Gastrocnemius medialis (tissue), 4 donors: Measurements from ENCODE around the gene SLC39A3. TPM values are rescaled to one million over a fixed set of nuclear protein-coding genes. Genes with fewer than 3 reads are reported as not detected.

Experiments
- ATAC-seq, 2 donors: fragments of 150-250 bp; one replicate each; pipeline ENCODE4 v1.9.1; 2016
- DNase-seq, 2 donors: peaks; one replicate each; pipeline ENCODE4 v3.0.0-alpha.2; 2019
- H3K27ac ChIP-seq, 4 donors: fragments of 200-600 bp; sonication (generic); 1 replicate in 1 of 4; 2 replicates in 3 of 4; pipeline ENCODE4 v1.5.1; 2016 to 2018; ENCODE audit warnings: mild to moderate bottlenecking in 2 of 4, moderate library complexity in 1 of 4
- H3K27me3 ChIP-seq, 3 donors: fragments of 200-600 bp; sonication (generic) in 2 of 3; 1 replicate in 1 of 3; 2 replicates in 2 of 3; pipeline versions ENCODE4 v1.5.1 to v1.6.0; 2016 to 2019; ENCODE audit warnings: mild to moderate bottlenecking in 1 of 3, moderate library complexity in 1 of 3
- H3K36me3 ChIP-seq, 2 donors: fragments of 200-600 bp; sonication (generic) in 1 of 2; one replicate each; pipeline ENCODE4 v1.5.1; 2017 to 2018
- H3K4me1 ChIP-seq, 2 donors: fragments of 200-600 bp; sonication (generic) in 1 of 2; one replicate each; pipeline ENCODE4 v1.5.1; 2016 to 2017; ENCODE audit warnings: mild to moderate bottlenecking in 2 of 2
- H3K4me3 ChIP-seq, 4 donors: fragments of 200-600 bp; sonication (generic) in 3 of 4; 1 replicate in 1 of 4; 2 replicates in 3 of 4; pipeline ENCODE4 v1.5.1; 2016 to 2019; ENCODE audit warnings: mild to moderate bottlenecking in 2 of 4
- H3K9me3 ChIP-seq, 3 donors: fragments of 200-600 bp; sonication (generic) in 2 of 3; 1 replicate in 1 of 3; 2 replicates in 2 of 3; pipeline ENCODE4 v1.5.1; 2016 to 2019
- CTCF ChIP-seq, 5 experiments: fragments of 450-650 bp in 3 of 5; fragments of 200-600 bp in 2 of 5; sonication (generic) in 2 of 5; IDR thresholded peaks in 4 of 5; conservative IDR thresholded peaks in 1 of 5; 1 replicate in 4 of 5; 2 replicates in 1 of 5; pipeline ENCODE4 v1.5.1; 2016 to 2019; ENCODE audit warnings: antibody characterized with exemption in 5 of 5, mild to moderate bottlenecking in 3 of 5, moderate library complexity in 3 of 5
- POLR2A ChIP-seq, 2 donors: fragments of 450-650 bp; IDR thresholded peaks; one replicate each; pipeline ENCODE4 v1.6.1; 2017; ENCODE audit warnings: antibody characterized with exemption in 2 of 2, mild to moderate bottlenecking in 2 of 2, moderate library complexity in 2 of 2
- in situ Hi-C, 4 donors: fragments of 200-750 bp; cut with MboI; loops; one replicate each; pipeline versions ENCODE4 v1.15.0 to v1.8.0; 2017; ENCODE audit warnings: low sequenced_read_pairs in 4 of 4
- intact Hi-C: fragments of 100-400 bp; cut with DNase I; formaldehyde crosslinking; loops from one replicate; pipeline ENCODE4 v1.15.1; 2023; ENCODE audit warnings: low total_unique reads
- total RNA-seq, 4 donors: library from RNA; depleted of rRNA; stranded (reverse); fragments of >200 nt; gene quantifications; one replicate each; pipeline versions ENCODE4 v1.1.0 to v1.2.3, GENCODE V29; 2016

The SLC39A3 gene
- total RNA-seq, result 10 to 100 TPM; 23.1 to 60.9 (median 27.1) TPM

GRCh38 chr19:2739602-2740313 is at the start of gene SLC39A3:
Gene SLC39A3 (minus strand): TSS chr19:2740017. CDS start chr19:2737257, 2,760 bp downstream.
- Histone ChIP-seq H3K36me3 (peaks cover 6 to 25% of the 10 kb centered on the region in 2 donors), H3K4me1 (peaks cover 4 to 13% of the 10 kb centered on the region in 2 donors), H3K9me3 (no peaks in the 10 kb centered on the region), H3K27me3 (no peaks in the 10 kb centered on the region), H3K4me3 (peak within 1 kb of the TSS; percentile 75 to 82 (median 80)), H3K27ac (peak within 1 kb of the TSS; percentile 58 to 76 (median 74))
- peak; percentile 98 to 99 for DNase-seq
- TF ChIP-seq CTCF (IDR thresholded peaks at IDR 0.05 in 4 of 5, conservative IDR thresholded peaks at IDR 0.05 in 1 of 5), result peak in 4 of 5 experiments; percentile 23 to 39 (median 34)
- TF ChIP-seq POLR2A (IDR thresholded peaks at IDR 0.05), result no peak
- intact Hi-C loops (loop anchor here (2.0 to 5.0 kb wide), 2 partner anchors 37 to 1023 kb away; partner anchors contain the start of genes APBA3, GNG7 and MRPL54), in situ Hi-C loops (loop anchor here in 2 of 4 donors (10.0 kb wide), 1 partner anchor 85 kb away; no protein-coding TSS in a partner anchor)
- ATAC-seq, result peak; percentile 100

GRCh38 chr19:2788237-2788636 is 48.4 kb upstream of the SLC39A3 start:
- H3K27ac ChIP-seq, result no peak overlapping the region
- no peak overlapping the region for H3K4me3 ChIP-seq
- ATAC-seq (no peak), DNase-seq (no peak)
- no peaks in the 10 kb centered on the region for H3K9me3 ChIP-seq
- peaks cover 0 to 19% of the 10 kb centered on the region in 2 donors for H3K36me3 ChIP-seq
- intact Hi-C loops, result no loop called here
- H3K27me3 ChIP-seq, result no peaks in the 10 kb centered on the region
- TF ChIP-seq POLR2A (IDR thresholded peaks at IDR 0.05), result no peak
- no peak for TF ChIP-seq CTCF (IDR thresholded peaks at IDR 0.05 in 4 of 5, conservative IDR thresholded peaks at IDR 0.05 in 1 of 5)
- in situ Hi-C loops, result no loop called here
- peaks cover 22 to 26% of the 10 kb centered on the region in 2 donors for H3K4me1 ChIP-seq

- peaks cover 25 to 30% of the 10 kb centered on the region in 2 donors for H3K4me1 ChIP-seq
- no peak overlapping the region for H3K27ac ChIP-seq
- H3K27me3 ChIP-seq, result no peaks in the 10 kb centered on the region
- H3K4me3 ChIP-seq, result no peak overlapping the region
- peaks cover 0 to 13% of the 10 kb centered on the region in 2 donors for H3K36me3 ChIP-seq
- DNase-seq, result no peak
- TF ChIP-seq CTCF (IDR thresholded peaks at IDR 0.05 in 4 of 5, conservative IDR thresholded peaks at IDR 0.05 in 1 of 5) (no peak), POLR2A (IDR thresholded peaks at IDR 0.05) (no peak)
- in situ Hi-C loops (no loop called here), intact Hi-C loops (no loop called here)
- H3K9me3 ChIP-seq, result no peaks in the 10 kb centered on the region
- no peak for ATAC-seq
Observed at GRCh38 chr19:2787115-2787514, 47.3 kb upstream of the SLC39A3 start.

- no peaks in the 10 kb centered on the region for H3K36me3 ChIP-seq
- H3K9me3 ChIP-seq, result no peaks in the 10 kb centered on the region
- H3K4me3 ChIP-seq, result peak within 1 kb of the TSS; percentile 83 to 97 (median 87)
- peaks cover 41 to 45% of the 10 kb centered on the region in 2 donors for H3K4me1 ChIP-seq
- H3K27me3 ChIP-seq, result no peaks in the 10 kb centered on the region
- in situ Hi-C loops, result no loop called here
- H3K27ac ChIP-seq, result peak within 1 kb of the TSS; percentile 68 to 78 (median 72)
- TF ChIP-seq POLR2A (IDR thresholded peaks at IDR 0.05), result peak; percentile 33 to 54
- no peak for TF ChIP-seq CTCF (IDR thresholded peaks at IDR 0.05 in 4 of 5, conservative IDR thresholded peaks at IDR 0.05 in 1 of 5)
- DNase-seq (peak; percentile 95 to 98), ATAC-seq (peak; percentile 80 to 83)
- intact Hi-C loops, result loop anchor here (1.0 kb wide), 1 partner anchor 34 kb away; the partner anchor contains the start of gene ZNF554
Observed at GRCh38 chr19:2785244-2785997, 45.6 kb upstream of the SLC39A3 start, which contains the start of gene THOP1. Gene THOP1 (plus strand): TSS chr19:2785503. CDS start chr19:2785663, 160 bp downstream.
